ENCODE results near the gene SLC25A11.

SLC25A11 gene

GRCh38 chr17:4898927-4899326 lies 40.9 kb downstream of the SLC25A11 start:
- Histone ChIP-seq H3K9me3 (ENCODE audit: insufficient read depth, low read length) (no peaks in the 10 kb centered on the region), H3K27me3 (ENCODE audit: insufficient read depth, insufficient read length) (no peaks in the 10 kb centered on the region), H3K4me3 (ENCODE audit: insufficient read length, low read depth) (no peak overlapping the region), H3K9ac (ENCODE audit: insufficient read length, low read depth) (no peak overlapping the region), H3K4me1 (ENCODE audit: insufficient read depth, insufficient read length) (peaks cover 12% of the 10 kb centered on the region), H3K36me3 (ENCODE audit: insufficient read depth, insufficient read length, low read length) (peaks cover 48% of the 10 kb centered on the region)
- TF ChIP-seq ZNF274 (IDR thresholded peaks at IDR 0.05; ENCODE audit: low read depth, low read length) = no peak
- TF ChIP-seq YY1 (IDR thresholded peaks at IDR 0.05; ENCODE audit: insufficient read depth, insufficient read length) = no peak
- no peak for TF ChIP-seq SUZ12 (IDR thresholded peaks at IDR 0.05; ENCODE audit: extremely low read depth, insufficient read depth, insufficient read length)
- no peak for DNase-seq (ENCODE audit: low read depth, low spot score)

GRCh38 chr17:4898351-4898750 lies 41.5 kb downstream of the SLC25A11 start:
- H3K4me1 ChIP-seq (ENCODE audit: insufficient read depth, insufficient read length) = peaks cover 11% of the 10 kb centered on the region
- H3K4me3 ChIP-seq (ENCODE audit: insufficient read length, low read depth) = no peak overlapping the region
- no peak for DNase-seq (ENCODE audit: low read depth, low spot score)
- no peaks in the 10 kb centered on the region for H3K27me3 ChIP-seq (ENCODE audit: insufficient read depth, insufficient read length)
- no peak overlapping the region for H3K9ac ChIP-seq (ENCODE audit: insufficient read length, low read depth)
- no peaks in the 10 kb centered on the region for H3K9me3 ChIP-seq (ENCODE audit: insufficient read depth, low read length)
- peaks cover 54% of the 10 kb centered on the region for H3K36me3 ChIP-seq (ENCODE audit: insufficient read depth, insufficient read length, low read length)
- no peak for TF ChIP-seq ZNF274 (IDR thresholded peaks at IDR 0.05; ENCODE audit: low read depth, low read length)
- no peak for TF ChIP-seq YY1 (IDR thresholded peaks at IDR 0.05; ENCODE audit: insufficient read depth, insufficient read length)
- TF ChIP-seq SUZ12 (IDR thresholded peaks at IDR 0.05; ENCODE audit: extremely low read depth, insufficient read depth, insufficient read length) = no peak

- H3K4me3 ChIP-seq (ENCODE audit: insufficient read length, low read depth) = no peak overlapping the region
- H3K4me1 ChIP-seq (ENCODE audit: insufficient read depth, insufficient read length) = peaks cover 8% of the 10 kb centered on the region
- no peak overlapping the region for H3K9ac ChIP-seq (ENCODE audit: insufficient read length, low read depth)
- TF ChIP-seq YY1 (IDR thresholded peaks at IDR 0.05; ENCODE audit: insufficient read depth, insufficient read length) (no peak), ZNF274 (IDR thresholded peaks at IDR 0.05; ENCODE audit: low read depth, low read length) (no peak), SUZ12 (IDR thresholded peaks at IDR 0.05; ENCODE audit: extremely low read depth, insufficient read depth, insufficient read length) (no peak)
- no peaks in the 10 kb centered on the region for H3K9me3 ChIP-seq (ENCODE audit: insufficient read depth, low read length)
- DNase-seq (ENCODE audit: low read depth, low spot score) = no peak
- H3K27me3 ChIP-seq (ENCODE audit: insufficient read depth, insufficient read length) = no peaks in the 10 kb centered on the region
- peaks cover 60% of the 10 kb centered on the region for H3K36me3 ChIP-seq (ENCODE audit: insufficient read depth, insufficient read length, low read length)
Observed at GRCh38 chr17:4897785-4898184, 42.1 kb downstream of the SLC25A11 start.

- Histone ChIP-seq H3K4me1 (ENCODE audit: insufficient read depth, insufficient read length) (peaks cover 8% of the 10 kb centered on the region), H3K36me3 (ENCODE audit: insufficient read depth, insufficient read length, low read length) (peaks cover 65% of the 10 kb centered on the region), H3K9ac (ENCODE audit: insufficient read length, low read depth) (no peak overlapping the region), H3K9me3 (ENCODE audit: insufficient read depth, low read length) (no peaks in the 10 kb centered on the region), H3K4me3 (ENCODE audit: insufficient read length, low read depth) (no peak overlapping the region), H3K27me3 (ENCODE audit: insufficient read depth, insufficient read length) (no peaks in the 10 kb centered on the region)
- DNase-seq (ENCODE audit: low read depth, low spot score) = no peak
- TF ChIP-seq ZNF274 (IDR thresholded peaks at IDR 0.05; ENCODE audit: low read depth, low read length) (no peak), SUZ12 (IDR thresholded peaks at IDR 0.05; ENCODE audit: extremely low read depth, insufficient read depth, insufficient read length) (no peak), YY1 (IDR thresholded peaks at IDR 0.05; ENCODE audit: insufficient read depth, insufficient read length) (no peak)
Observed at GRCh38 chr17:4897198-4897687, 42.6 kb downstream of the SLC25A11 start.

GRCh38 chr17:4896332-4897197 lies 43.3 kb downstream of the SLC25A11 start:
- H3K4me3 ChIP-seq (ENCODE audit: insufficient read length, low read depth) = no peak overlapping the region

GRCh38 chr17:4895657-4896331 lies 44.1 kb downstream of the SLC25A11 start:
- Histone ChIP-seq H3K4me1 (ENCODE audit: insufficient read depth, insufficient read length) (peaks cover 8% of the 10 kb centered on the region), H3K4me3 (ENCODE audit: insufficient read length, low read depth) (no peak overlapping the region), H3K27me3 (ENCODE audit: insufficient read depth, insufficient read length) (no peaks in the 10 kb centered on the region), H3K9me3 (ENCODE audit: insufficient read depth, low read length) (no peaks in the 10 kb centered on the region), H3K9ac (ENCODE audit: insufficient read length, low read depth) (no peak overlapping the region), H3K36me3 (ENCODE audit: insufficient read depth, insufficient read length, low read length) (peaks cover 75% of the 10 kb centered on the region)
- no peak for DNase-seq (ENCODE audit: low read depth, low spot score)
- TF ChIP-seq YY1 (IDR thresholded peaks at IDR 0.05; ENCODE audit: insufficient read depth, insufficient read length) = no peak
- no peak for TF ChIP-seq ZNF274 (IDR thresholded peaks at IDR 0.05; ENCODE audit: low read depth, low read length)
- no peak for TF ChIP-seq SUZ12 (IDR thresholded peaks at IDR 0.05; ENCODE audit: extremely low read depth, insufficient read depth, insufficient read length)

More at GRCh38 chr17:4896332-4897197, 43.3 kb downstream of the SLC25A11 start:
- TF ChIP-seq SUZ12 (IDR thresholded peaks at IDR 0.05; ENCODE audit: extremely low read depth, insufficient read depth, insufficient read length) (no peak), YY1 (IDR thresholded peaks at IDR 0.05; ENCODE audit: insufficient read depth, insufficient read length) (no peak), ZNF274 (IDR thresholded peaks at IDR 0.05; ENCODE audit: low read depth, low read length) (no peak)
- Histone ChIP-seq H3K9me3 (ENCODE audit: insufficient read depth, low read length) (no peaks in the 10 kb centered on the region), H3K36me3 (ENCODE audit: insufficient read depth, insufficient read length, low read length) (peaks cover 69% of the 10 kb centered on the region), H3K9ac (ENCODE audit: insufficient read length, low read depth) (no peak overlapping the region), H3K27me3 (ENCODE audit: insufficient read depth, insufficient read length) (no peaks in the 10 kb centered on the region), H3K4me1 (ENCODE audit: insufficient read depth, insufficient read length) (peaks cover 8% of the 10 kb centered on the region)
- no peak for DNase-seq (ENCODE audit: low read depth, low spot score)

GRCh38 chr17:4895121-4895520 lies 44.7 kb downstream of the SLC25A11 start:
- H3K4me1 ChIP-seq (ENCODE audit: insufficient read depth, insufficient read length) = peaks cover 8% of the 10 kb centered on the region
- H3K4me3 ChIP-seq (ENCODE audit: insufficient read length, low read depth) = no peak overlapping the region
- H3K9ac ChIP-seq (ENCODE audit: insufficient read length, low read depth) = no peak overlapping the region
- no peak for DNase-seq (ENCODE audit: low read depth, low spot score)
- no peaks in the 10 kb centered on the region for H3K27me3 ChIP-seq (ENCODE audit: insufficient read depth, insufficient read length)
- TF ChIP-seq ZNF274 (IDR thresholded peaks at IDR 0.05; ENCODE audit: low read depth, low read length) = no peak
- no peak for TF ChIP-seq YY1 (IDR thresholded peaks at IDR 0.05; ENCODE audit: insufficient read depth, insufficient read length)
- TF ChIP-seq SUZ12 (IDR thresholded peaks at IDR 0.05; ENCODE audit: extremely low read depth, insufficient read depth, insufficient read length) = no peak
- H3K9me3 ChIP-seq (ENCODE audit: insufficient read depth, low read length) = no peaks in the 10 kb centered on the region
- H3K36me3 ChIP-seq (ENCODE audit: insufficient read depth, insufficient read length, low read length) = peaks cover 79% of the 10 kb centered on the region

All from NT2/D1 (cell line).